Endothelial cell of umbilical vein (primary cell): ENCODE data around the gene SP8. TPM values are rescaled to one million over a fixed set of nuclear protein-coding genes. Genes with fewer than 3 reads are reported as not detected.

ENCODE experiments used
- BruUV-seq: library from RNA; stranded (reverse); fragments of 400-500 nt; replicated peaks from 2 replicates; lab custom pipeline; 2021; lab: Mats Ljungman, UMichigan
- CTCF ChIA-PET: fragments of 300-600, 350-600 bp; sonication (Branson Sonifier 250); formaldehyde crosslinking; loops from one replicate; lab custom pipeline; 2021; ENCODE audit warnings: antibody characterized with exemption, inconsistent platforms; lab: Charles Lee
- POLR2A ChIA-PET: fragments of 300-600, 350-600 bp; sonication (Branson Sonifier 250); formaldehyde crosslinking; loops from one replicate; lab custom pipeline; 2021; ENCODE audit warnings: antibody characterized with exemption, inconsistent platforms; lab: Charles Lee
- DNase-seq: peaks from one replicate; pipeline ENCODE4 v3.0.0-alpha.2; 2011; ENCODE audit warnings: low read depth, low spot score
- FAIRE-seq: peaks from 2 replicates; lab custom pipeline; 2011; peaks lifted over from hg19 to GRCh38; lab: Jason Lieb, UNC
- H2AFZ ChIP-seq: 2 replicates; pipeline ENCODE4 v1.6.0; 2012; ENCODE audit warnings: low read depth, low read length, control low read depth, inconsistent platforms
- H3K27ac ChIP-seq: 2 replicates; pipeline ENCODE4 v1.5.1; 2011; ENCODE audit warnings: low read depth, mild to moderate bottlenecking, control low read depth, low read length, moderate library complexity; ENCODE audit not compliant: insufficient read depth
- H3K27me3 ChIP-seq, 2 experiments: 2 replicates each; pipeline versions ENCODE4 v1.6.0 to v1.6.1; 2011; ENCODE audit warnings: low read length in 2 of 2, mixed read lengths in 1 of 2; ENCODE audit not compliant: control insufficient read depth in 2 of 2, insufficient read depth in 2 of 2
- H3K36me3 ChIP-seq, 2 experiments: 2 replicates in 1 of 2; 3 replicates in 1 of 2; pipeline ENCODE4 v1.5.1; 2011; ENCODE audit warnings: low read length in 2 of 2, mild to moderate bottlenecking in 1 of 2, moderate library complexity in 1 of 2; ENCODE audit not compliant: control insufficient read depth in 2 of 2, insufficient read depth in 2 of 2; ENCODE audit errors: extremely low read depth in 1 of 2
- H3K4me1 ChIP-seq: 3 replicates; pipeline ENCODE4 v1.5.1; 2011; ENCODE audit warnings: mild to moderate bottlenecking, low read length; ENCODE audit not compliant: control insufficient read depth, insufficient read depth; ENCODE audit errors: extremely low read depth
- H3K4me2 ChIP-seq: 2 replicates; pipeline ENCODE4 v1.6.1; 2011; ENCODE audit warnings: low read length, control low read depth, mixed read lengths; ENCODE audit not compliant: insufficient read depth
- H3K4me3 ChIP-seq, 3 experiments: fragments of 200-600 bp in 1 of 3; sonication (generic), shearing (Covaris generic) in 1 of 3; replicated peaks in 1 of 3; 2 replicates each; pipeline ENCODE4 v1.5.1; 2011 to 2016; ENCODE audit warnings: control low read depth in 3 of 3, low read length in 3 of 3, mild to moderate bottlenecking in 2 of 3, inconsistent platforms in 1 of 3, low read depth in 1 of 3, moderate library complexity in 1 of 3; ENCODE audit not compliant: insufficient read depth in 1 of 3
- H3K79me2 ChIP-seq: 2 replicates; pipeline ENCODE4 v1.6.0; 2012; ENCODE audit warnings: low read length, inconsistent platforms; ENCODE audit not compliant: control insufficient read depth, insufficient read depth
- H3K9ac ChIP-seq: replicated peaks from 2 replicates; pipeline ENCODE3; 2011; ENCODE audit warnings: low read length, control low read depth; ENCODE audit not compliant: insufficient read depth; ENCODE audit errors: extremely low read depth
- H3K9me1 ChIP-seq: replicated peaks from 3 replicates; pipeline ENCODE4 v1.6.0; 2011; ENCODE audit warnings: mild to moderate bottlenecking, low read length; ENCODE audit not compliant: control insufficient read depth, insufficient read depth; ENCODE audit errors: extremely low read depth
- H3K9me3 ChIP-seq: replicated peaks from 2 replicates; pipeline ENCODE4 v1.5.1; 2012; ENCODE audit warnings: low read length, inconsistent platforms; ENCODE audit not compliant: control insufficient read depth, insufficient read depth
- H4K20me1 ChIP-seq: replicated peaks from 2 replicates; pipeline ENCODE3; 2011; ENCODE audit warnings: mild to moderate bottlenecking, low read length; ENCODE audit not compliant: control insufficient read depth, insufficient read depth; ENCODE audit errors: extremely low read depth
- CTCF ChIP-seq, 2 donors: IDR thresholded peaks; 1 replicate in 1 of 2; 2 replicates in 1 of 2; pipeline ENCODE4 v1.5.1; 2011; ENCODE audit warnings: low read length in 2 of 2, mild to moderate bottlenecking in 2 of 2, moderate library complexity in 2 of 2, control low read depth in 1 of 2, inconsistent platforms in 1 of 2, low read depth in 1 of 2; ENCODE audit not compliant: insufficient read depth in 1 of 2; ENCODE audit errors: extremely low read depth in 1 of 2
- EZH2 ChIP-seq: IDR thresholded peaks from 2 replicates; pipeline ENCODE4 v1.6.1; 2012; ENCODE audit warnings: borderline replicate concordance, low read depth, mild to moderate bottlenecking, moderate library complexity, low read length, inconsistent platforms; ENCODE audit not compliant: severe bottlenecking
- FOS ChIP-seq: IDR thresholded peaks from 2 replicates; pipeline ENCODE4 v1.6.1; 2011; ENCODE audit warnings: mild to moderate bottlenecking, low read length, moderate library complexity, borderline replicate concordance; ENCODE audit not compliant: insufficient read depth
- GATA2 ChIP-seq: IDR thresholded peaks from 2 replicates; pipeline ENCODE4 v1.7.0; 2011; ENCODE audit warnings: low read depth, mild to moderate bottlenecking, moderate library complexity, mixed read lengths, low read length; ENCODE audit not compliant: insufficient read length, insufficient read depth
- JUN ChIP-seq: IDR thresholded peaks from 2 replicates; pipeline ENCODE4 v1.6.1; 2011; ENCODE audit warnings: borderline replicate concordance, low read depth; ENCODE audit not compliant: insufficient read length, insufficient read depth
- MAX ChIP-seq: IDR thresholded peaks from 2 replicates; pipeline ENCODE4 v1.6.1; 2011; ENCODE audit not compliant: insufficient read depth, insufficient read length
- MYC ChIP-seq: IDR thresholded peaks from one replicate; pipeline ENCODE4 v1.6.1; 2011; ENCODE audit warnings: mild to moderate bottlenecking, low read depth, low read length
- POLR2A ChIP-seq: IDR thresholded peaks from 2 replicates; pipeline ENCODE4 v1.6.1; 2012; ENCODE audit warnings: low read depth, mild to moderate bottlenecking, control low read depth, low read length
- POLR2AphosphoS5 ChIP-seq: IDR thresholded peaks from 2 replicates; pipeline ENCODE4 v1.6.1; 2012; ENCODE audit warnings: low read depth, mild to moderate bottlenecking, control low read depth, low read length, moderate library complexity; ENCODE audit not compliant: insufficient read depth
- dilution Hi-C: fragments of 300-500 bp; cut with MboI; formaldehyde crosslinking; loops from one replicate; pipeline ENCODE4 v1.15.0; 2019; ENCODE audit warnings: low sequenced_read_pairs; ENCODE audit not compliant: extremely low pct_ligation_motif_present
- intact Hi-C: fragments of 100-400 bp; cut with micrococcal nuclease; formaldehyde crosslinking; loops from one replicate; pipeline ENCODE4 v1.10.0; 2022
- polyA plus RNA-seq, 4 experiments: library from polyadenylated mRNA; depleted of rRNA in 3 of 4; stranded (reverse) in 3 of 4; unstranded in 1 of 4; fragments of >200 nt; gene quantifications; 2 replicates each; pipeline versions ENCODE4 v1.2.1 to v1.2.3, GENCODE V29; 2011 to 2012; ENCODE audit warnings: missing spikeins in 1 of 4
- total RNA-seq: library from RNA; stranded (reverse); gene quantifications from 2 replicates; pipeline ENCODE4 v1.2.3, GENCODE V29; 2021

SP8 gene
- total and polyA plus RNA-seq, 2 donors (not counting 3 experiments of a cell fraction or from before 2014, with no cell fraction given) = 0.38 to 0.92 TPM

- no peak for DNase-seq
- CTCF ChIA-PET = no interaction called here
- H3K4me2 ChIP-seq = no peak overlapping the region
- no peak overlapping the region for H3K4me3 ChIP-seq
- H3K36me3 ChIP-seq = no peaks in the 10 kb centered on the region
- TF ChIP-seq EZH2 (no peak), JUN (no peak), MYC (no peak), MAX (no peak), POLR2A (no peak), POLR2AphosphoS5 (no peak), FOS (no peak), GATA2 (no peak), CTCF (IDR thresholded peaks at IDR 0.05; ENCODE audit: extremely low read depth in 1 of 2, insufficient read depth in 1 of 2, low read depth in 1 of 2, low read length in 2 of 2) (no peak)
- POLR2A ChIA-PET = no interaction called here
- H3K27ac ChIP-seq = no peak overlapping the region
- H2AFZ ChIP-seq = no peak overlapping the region
- H3K9ac ChIP-seq = no peak overlapping the region
- no peaks in the 10 kb centered on the region for H3K9me1 ChIP-seq
- H3K79me2 ChIP-seq = no peaks in the 10 kb centered on the region
- no peaks in the 10 kb centered on the region for H3K4me1 ChIP-seq
- no peaks in the 10 kb centered on the region for H3K9me3 ChIP-seq
- H3K27me3 ChIP-seq = no peaks in the 10 kb centered on the region
- no peaks in the 10 kb centered on the region for H4K20me1 ChIP-seq
- dilution Hi-C loops = no loop called here
- no TSS peak for BruUV-seq
- intact Hi-C loops = no loop called here
- FAIRE-seq = no peak
Observed at GRCh38 chr7:20816372-20816959, 29.8 kb upstream of the SP8 start.
